ENCODE data around the gene GSE1.

The GSE1 gene

GRCh38 chr16:85574672-85575475 is 38.2 kb upstream of the GSE1 start:
- no peak for DNase-seq

GRCh38 chr16:85575920-85576319 is 37.2 kb upstream of the GSE1 start:
- no peak for DNase-seq

- DNase-seq: no peak
Measured at GRCh38 chr16:85576944-85577343, 36.2 kb upstream of the GSE1 start.

GRCh38 chr16:85577899-85578598 is 35.1 kb upstream of the GSE1 start:
- no peak for DNase-seq

GRCh38 chr16:85578599-85578948 is 34.5 kb upstream of the GSE1 start:
- no peak for DNase-seq

GRCh38 chr16:85579191-85579590 is 33.9 kb upstream of the GSE1 start:
- no peak for DNase-seq

- DNase-seq: no peak
Measured at GRCh38 chr16:85579923-85580580, 33.1 kb upstream of the GSE1 start.

GRCh38 chr16:85580684-85581083 is 32.4 kb upstream of the GSE1 start:
- no peak for DNase-seq

- no peak for DNase-seq
Measured at GRCh38 chr16:85582229-85582991, 30.7 kb upstream of the GSE1 start.

GRCh38 chr16:85583491-85584181 is 29.5 kb upstream of the GSE1 start:
- DNase-seq: no peak

- no peak for DNase-seq
Measured at GRCh38 chr16:85584267-85584666, 28.9 kb upstream of the GSE1 start.

GRCh38 chr16:85584819-85585282 is 28.3 kb upstream of the GSE1 start:
- no peak for DNase-seq

- DNase-seq: no peak
Measured at GRCh38 chr16:85585711-85586110, 27.4 kb upstream of the GSE1 start.

GRCh38 chr16:85586380-85587104 is 26.6 kb upstream of the GSE1 start:
- DNase-seq: no peak

- DNase-seq: no peak
Measured at GRCh38 chr16:85587762-85588556, 25.2 kb upstream of the GSE1 start.

- no peak for DNase-seq
Measured at GRCh38 chr16:85588562-85589503, 24.3 kb upstream of the GSE1 start.

- no peak for DNase-seq
Measured at GRCh38 chr16:85589688-85590505, 23.2 kb upstream of the GSE1 start.

GRCh38 chr16:85590506-85590832 is 22.7 kb upstream of the GSE1 start:
- DNase-seq: no peak

- DNase-seq: no peak
Measured at GRCh38 chr16:85591381-85591780, 21.7 kb upstream of the GSE1 start.

All from inflammatory macrophage treated with lipopolysaccharide for 4 hours (primary cell).